ENCODE data around the gene NFATC1.

DNA sequence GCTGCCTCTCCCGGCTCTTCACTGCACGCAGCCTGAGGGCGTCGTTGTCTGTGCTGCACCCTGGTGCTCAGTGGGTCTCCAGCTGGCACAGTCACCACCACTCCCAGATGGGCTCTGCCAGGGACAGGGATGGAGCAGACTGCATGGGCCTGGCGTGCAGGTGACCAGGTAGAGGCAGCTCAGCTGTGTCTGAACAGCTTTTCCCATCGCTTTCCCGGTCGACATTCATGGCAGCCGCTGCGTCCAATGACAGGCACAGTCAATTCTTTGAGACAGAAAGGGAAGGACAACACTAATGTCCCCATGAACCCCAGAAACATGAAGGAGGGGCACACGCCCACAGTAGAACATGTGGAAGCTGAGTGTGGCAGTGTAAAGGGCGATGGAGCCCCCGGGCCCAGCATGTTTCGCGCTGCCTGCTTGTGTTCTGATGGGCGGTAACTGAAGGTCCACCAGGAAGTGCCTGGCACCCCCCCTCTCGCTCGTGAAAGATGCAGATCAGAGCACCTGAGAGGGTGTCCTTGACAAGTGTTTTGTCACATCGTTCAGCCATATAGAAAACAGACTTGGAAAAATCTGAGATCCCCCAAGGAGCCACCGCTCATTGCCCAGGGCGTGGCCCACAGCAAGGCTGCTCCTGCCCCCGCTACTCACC, 122.4 kb downstream of the NFATC1 start:
- TF ChIP-seq, protein P1, sequence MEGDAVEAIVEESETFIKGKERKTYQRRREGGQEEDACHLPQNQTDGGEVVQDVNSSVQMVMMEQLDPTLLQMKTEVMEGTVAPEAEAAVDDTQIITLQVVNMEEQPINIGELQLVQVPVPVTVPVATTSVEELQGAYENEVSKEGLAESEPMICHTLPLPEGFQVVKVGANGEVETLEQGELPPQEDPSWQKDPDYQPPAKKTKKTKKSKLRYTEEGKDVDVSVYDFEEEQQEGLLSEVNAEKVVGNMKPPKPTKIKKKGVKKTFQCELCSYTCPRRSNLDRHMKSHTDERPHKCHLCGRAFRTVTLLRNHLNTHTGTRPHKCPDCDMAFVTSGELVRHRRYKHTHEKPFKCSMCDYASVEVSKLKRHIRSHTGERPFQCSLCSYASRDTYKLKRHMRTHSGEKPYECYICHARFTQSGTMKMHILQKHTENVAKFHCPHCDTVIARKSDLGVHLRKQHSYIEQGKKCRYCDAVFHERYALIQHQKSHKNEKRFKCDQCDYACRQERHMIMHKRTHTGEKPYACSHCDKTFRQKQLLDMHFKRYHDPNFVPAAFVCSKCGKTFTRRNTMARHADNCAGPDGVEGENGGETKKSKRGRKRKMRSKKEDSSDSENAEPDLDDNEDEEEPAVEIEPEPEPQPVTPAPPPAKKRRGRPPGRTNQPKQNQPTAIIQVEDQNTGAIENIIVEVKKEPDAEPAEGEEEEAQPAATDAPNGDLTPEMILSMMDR (IDR thresholded peaks at IDR 0.05; ENCODE audit: poor library complexity): no peak
- TF ChIP-seq EZH2phosphoT487 (IDR thresholded peaks at IDR 0.05; ENCODE audit: low read depth, severe bottlenecking, unreplicated experiment) (no peak), EZH2 (IDR thresholded peaks at IDR 0.05; ENCODE audit: borderline replicate concordance) (no peak)
